GM10266 (cell line): ENCODE data around the gene PDE4D.
"Not testable (repeated sequence)": the region's sequence is repeated elsewhere in the genome, so short reads cannot be mapped to it uniquely, and the experiment has no call there.

Source experiments
- DNase-seq: peaks from one replicate; pipeline ENCODE4 v3.0.0; 2012; ENCODE audit errors: extremely low spot score
- TF ChIP-seq, protein P1 (sequence below): IDR thresholded peaks from 2 replicates; pipeline ENCODE4 v1.5.1; 2012; ENCODE audit warnings: mild to moderate bottlenecking, low read depth; ENCODE audit not compliant: control insufficient read depth, insufficient read depth; ENCODE audit errors: missing control alignments

PDE4D gene

DNA sequence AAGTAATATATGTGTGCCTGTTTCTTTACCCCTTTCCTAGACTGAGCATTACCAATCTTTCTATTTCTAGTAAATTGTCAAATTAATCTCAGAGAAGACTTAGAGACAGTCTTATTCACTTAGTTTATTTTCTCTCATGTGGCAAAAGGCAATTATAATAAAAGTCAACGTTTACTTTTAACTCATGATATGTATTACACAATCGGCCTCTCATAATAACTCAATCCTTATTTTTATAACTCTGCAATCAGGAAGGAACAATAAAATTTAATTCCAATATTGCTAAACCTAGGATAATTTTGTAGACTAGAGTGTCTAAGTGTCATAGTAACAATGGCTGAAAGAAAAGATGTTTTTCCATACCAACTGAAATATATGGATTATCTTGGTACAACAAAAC is 214.6 kb downstream of the PDE4D start:
- TF ChIP-seq, protein P1, sequence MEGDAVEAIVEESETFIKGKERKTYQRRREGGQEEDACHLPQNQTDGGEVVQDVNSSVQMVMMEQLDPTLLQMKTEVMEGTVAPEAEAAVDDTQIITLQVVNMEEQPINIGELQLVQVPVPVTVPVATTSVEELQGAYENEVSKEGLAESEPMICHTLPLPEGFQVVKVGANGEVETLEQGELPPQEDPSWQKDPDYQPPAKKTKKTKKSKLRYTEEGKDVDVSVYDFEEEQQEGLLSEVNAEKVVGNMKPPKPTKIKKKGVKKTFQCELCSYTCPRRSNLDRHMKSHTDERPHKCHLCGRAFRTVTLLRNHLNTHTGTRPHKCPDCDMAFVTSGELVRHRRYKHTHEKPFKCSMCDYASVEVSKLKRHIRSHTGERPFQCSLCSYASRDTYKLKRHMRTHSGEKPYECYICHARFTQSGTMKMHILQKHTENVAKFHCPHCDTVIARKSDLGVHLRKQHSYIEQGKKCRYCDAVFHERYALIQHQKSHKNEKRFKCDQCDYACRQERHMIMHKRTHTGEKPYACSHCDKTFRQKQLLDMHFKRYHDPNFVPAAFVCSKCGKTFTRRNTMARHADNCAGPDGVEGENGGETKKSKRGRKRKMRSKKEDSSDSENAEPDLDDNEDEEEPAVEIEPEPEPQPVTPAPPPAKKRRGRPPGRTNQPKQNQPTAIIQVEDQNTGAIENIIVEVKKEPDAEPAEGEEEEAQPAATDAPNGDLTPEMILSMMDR: no peak
- DNase-seq: no peak

DNA sequence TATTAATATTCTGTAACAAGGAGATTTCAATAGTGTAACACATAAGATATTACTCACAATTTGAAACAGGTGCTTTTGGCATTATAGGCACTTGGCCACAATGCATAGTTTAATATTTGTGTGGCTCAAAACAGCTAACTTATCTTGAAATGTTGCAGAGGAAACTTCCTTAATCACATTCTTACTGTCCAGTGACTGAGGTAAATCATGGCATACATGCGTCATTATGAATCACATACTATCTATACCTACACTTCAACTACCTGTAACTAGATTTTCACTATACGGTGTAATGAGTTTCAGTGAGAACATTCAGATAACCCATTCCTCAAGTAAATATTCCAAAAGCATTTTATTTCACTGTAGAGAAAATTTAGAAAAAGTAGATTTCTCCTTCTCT is 218.8 kb downstream of the PDE4D start:
- TF ChIP-seq, protein P1: no peak
- DNase-seq: no peak

DNA sequence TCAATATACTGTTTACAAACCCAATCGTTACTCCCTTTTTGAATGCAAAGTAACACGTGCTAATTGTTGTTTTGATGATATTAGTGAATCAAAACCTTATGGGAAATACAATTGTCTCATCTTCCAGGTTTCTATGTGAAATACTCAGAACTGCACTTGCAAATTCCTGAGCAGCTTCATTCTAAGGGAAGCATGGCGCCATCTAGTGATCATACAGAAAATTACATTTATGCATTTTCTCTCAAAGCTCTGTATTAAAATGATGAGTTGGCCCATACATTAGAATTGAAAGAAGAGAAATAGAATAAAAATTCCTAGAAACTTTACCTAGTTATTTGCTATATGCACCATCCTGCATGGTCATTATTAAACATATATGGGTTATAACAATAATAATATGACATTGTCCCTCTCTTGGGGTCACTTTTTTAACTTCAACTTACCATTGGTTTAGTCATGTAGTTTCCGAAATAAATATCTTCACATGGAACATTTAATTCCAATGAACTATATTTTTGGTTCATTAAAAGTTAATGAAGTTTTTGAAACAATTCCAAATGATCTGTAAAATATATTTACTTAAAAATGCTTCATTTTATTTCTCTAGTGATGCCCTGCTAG is 220.0 kb downstream of the PDE4D start:
- no peak for DNase-seq
- TF ChIP-seq, protein P1: peak; percentile 71

DNA sequence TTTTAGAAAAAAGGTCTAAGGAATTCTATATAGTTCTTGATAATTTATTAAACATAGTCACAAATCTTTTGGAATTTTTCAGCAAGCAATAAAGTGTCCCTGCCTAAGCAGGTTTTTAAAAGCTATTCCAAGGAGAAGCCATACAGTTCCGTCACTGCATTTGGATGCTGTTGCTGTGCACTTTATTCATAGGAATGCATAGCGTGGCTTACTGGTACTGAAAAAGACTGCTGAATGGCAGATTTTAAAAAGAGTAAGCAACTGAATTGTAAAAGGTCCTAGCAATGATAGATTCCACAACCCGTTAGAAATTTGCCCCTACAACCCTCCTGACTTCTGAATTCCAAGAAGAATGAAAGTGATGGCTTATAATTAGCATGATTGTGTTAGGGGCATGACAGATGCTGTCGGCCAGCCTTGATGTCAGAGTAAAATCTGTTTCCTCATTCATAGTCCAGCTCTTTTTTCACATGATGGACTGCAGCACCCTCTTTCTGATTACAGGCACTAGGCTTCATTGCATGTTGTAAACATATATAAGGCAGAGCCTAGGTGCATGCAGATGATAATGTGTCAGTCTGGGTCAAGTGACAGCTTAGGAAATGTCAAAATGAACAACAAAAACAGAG is 227.0 kb downstream of the PDE4D start:
- no peak for DNase-seq

DNA sequence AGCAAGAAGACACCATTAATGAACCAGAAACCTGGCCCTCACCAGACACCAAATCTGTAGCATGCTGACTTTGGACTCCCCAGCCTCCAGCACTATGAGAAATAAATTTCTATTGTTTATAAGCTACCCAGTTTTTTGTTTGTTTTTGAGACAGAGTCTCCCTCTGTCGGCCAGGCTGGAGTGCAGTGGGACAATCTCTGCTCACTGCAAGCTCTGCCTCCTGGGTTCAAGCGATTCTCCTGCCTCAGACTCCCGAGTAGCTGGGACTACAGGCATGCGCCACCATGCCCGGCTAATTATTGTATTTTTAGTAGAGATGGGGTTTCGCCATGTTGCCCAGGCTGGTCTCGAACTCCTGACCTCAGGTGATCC is 227.7 kb downstream of the PDE4D start:
- DNase-seq: not testable (repeated sequence)

More for the DNA sequence above, 227.0 kb downstream of the PDE4D start:
- TF ChIP-seq, protein P1: no peak

DNA sequence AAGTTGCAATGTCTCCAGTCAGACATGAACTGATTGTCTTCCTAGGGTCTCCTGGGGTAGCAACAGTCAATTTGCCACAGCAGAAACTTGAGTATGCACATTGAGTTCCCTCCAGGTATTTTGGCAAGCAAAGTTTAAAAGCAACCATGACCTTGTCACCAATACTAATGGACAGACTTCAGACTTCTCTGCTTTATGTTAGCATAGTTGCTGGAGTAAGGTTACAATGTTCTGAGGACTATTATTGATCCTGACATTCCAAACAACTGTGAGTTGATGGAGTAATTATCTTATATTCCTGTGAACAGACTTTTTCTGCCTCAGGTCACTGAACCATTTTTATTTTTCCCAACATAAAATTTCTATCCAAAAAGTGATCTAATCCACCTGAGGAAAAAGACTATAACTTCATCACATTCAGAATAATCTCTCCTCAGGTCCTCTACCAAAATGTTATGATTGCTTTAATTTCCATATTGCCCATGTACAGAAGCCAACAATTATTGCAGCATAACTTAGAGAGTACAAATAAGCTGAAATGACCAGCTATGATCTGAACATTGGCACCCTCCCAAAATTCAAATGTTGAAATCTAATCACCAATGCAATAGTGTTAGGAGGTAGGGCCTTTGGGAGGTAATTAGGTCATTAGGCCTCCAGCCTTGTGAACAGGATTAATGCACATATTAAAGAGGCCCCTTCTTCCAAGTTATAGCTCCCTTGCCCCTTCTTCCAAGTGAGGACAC is 228.3 kb downstream of the PDE4D start:
- TF ChIP-seq, protein P1: no peak
- DNase-seq: no peak

DNA sequence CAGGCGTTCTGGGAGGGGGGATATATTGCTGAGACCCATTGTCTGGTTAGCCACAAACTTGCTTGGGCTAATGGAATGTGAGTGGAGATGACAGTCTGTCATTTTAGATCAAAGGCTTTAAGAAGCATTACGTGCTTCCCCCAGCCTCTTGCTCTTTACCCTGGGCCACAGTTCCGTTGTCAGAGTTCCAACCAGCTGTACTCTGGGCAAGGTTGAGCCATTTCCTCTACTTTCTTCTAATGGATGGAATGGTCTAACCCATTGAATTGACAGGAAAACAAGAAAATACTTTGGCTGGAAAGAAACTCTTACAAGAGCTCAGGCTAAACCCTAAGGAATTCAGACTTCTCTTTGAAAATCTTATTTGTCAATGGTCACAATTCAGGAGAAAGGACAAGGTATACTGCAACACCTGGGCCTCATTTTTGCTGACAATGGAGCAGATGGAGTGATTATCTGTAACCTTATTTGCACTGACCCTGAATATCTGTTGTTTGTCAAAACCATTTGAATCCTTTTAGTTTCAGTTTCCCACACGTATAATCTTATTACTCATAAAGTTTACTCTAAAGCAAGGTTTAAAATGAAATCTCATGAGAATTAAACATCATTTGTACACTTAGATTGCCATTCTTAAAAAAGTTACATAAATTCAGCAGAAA is 231.4 kb downstream of the PDE4D start:
- DNase-seq: peak; percentile 16
- TF ChIP-seq, protein P1: no peak
